K562 (cell line): ENCODE data around the gene NUP85. TPM values are rescaled to one million over a fixed set of nuclear protein-coding genes. Genes with fewer than 3 reads are reported as not detected.

Experiments
- BCL6 ChIP-seq: fragments of 250-450 bp; sonication (Bioruptor Pico); IDR thresholded peaks from 2 replicates; pipeline ENCODE4 v1.4.0; 2020
- DMBX1 ChIP-seq: fragments of 250-450 bp; sonication (Bioruptor Pico); IDR thresholded peaks from 2 replicates; pipeline ENCODE4 v1.8.0; 2022; ENCODE audit warnings: inconsistent platforms, mild to moderate bottlenecking, moderate library complexity, borderline replicate concordance
- HNRNPK ChIP-seq: fragments of 200-400 bp; formaldehyde crosslinking; IDR thresholded peaks from one replicate; pipeline ENCODE4 v1.6.1; 2018; ENCODE audit warnings: mild to moderate bottlenecking, low read depth, low read length; ENCODE audit not compliant: poor library complexity, severe bottlenecking
- HOXB6 ChIP-seq: fragments of 250-450 bp; sonication (Bioruptor Pico); IDR thresholded peaks from 2 replicates; pipeline ENCODE4 v1.5.1; 2022; ENCODE audit warnings: mild to moderate bottlenecking, borderline replicate concordance
- MED1 ChIP-seq: sonication (generic); formaldehyde crosslinking; IDR thresholded peaks from 2 replicates; pipeline ENCODE4 v1.8.1; 2023; ENCODE audit warnings: missing genetic modification reagents, borderline replicate concordance
- MEF2D ChIP-seq: conservative IDR thresholded peaks from 2 replicates; pipeline ENCODE4 v1.6.1; 2016; ENCODE audit warnings: low read depth, missing genetic modification characterization, missing compliant biosample characterization
- RAD51 ChIP-seq: fragments of 450-650 bp; IDR thresholded peaks from 2 replicates; pipeline ENCODE4 v1.7.1; 2016; ENCODE audit warnings: low read depth, mild to moderate bottlenecking, borderline replicate concordance
- RBM34 ChIP-seq: fragments of 200-400 bp; formaldehyde crosslinking; IDR thresholded peaks from 2 replicates; pipeline ENCODE4 v1.6.1; 2018; ENCODE audit warnings: low read length, borderline replicate concordance; ENCODE audit not compliant: insufficient read depth
- SNRNP70 ChIP-seq: fragments of 200-400 bp; formaldehyde crosslinking; optimal IDR thresholded peaks from 2 replicates; pipeline ENCODE3; 2017; ENCODE audit warnings: low read depth, low read length
- TEAD1 ChIP-seq, 2 experiments: fragments of 450-650 bp in 1 of 2; sonication (generic) in 1 of 2; formaldehyde crosslinking; IDR thresholded peaks; 2 replicates each; pipeline versions ENCODE4 v1.4.0 to v1.8.0; 2020 to 2022; ENCODE audit warnings: mild to moderate bottlenecking in 2 of 2, missing genetic modification reagents in 1 of 2
- U2AF1 ChIP-seq: fragments of 200-400 bp; formaldehyde crosslinking; optimal IDR thresholded peaks from 2 replicates; pipeline ENCODE3; 2017; ENCODE audit warnings: mild to moderate bottlenecking, low read depth, low read length, moderate library complexity
- ZBED1 ChIP-seq: IDR thresholded peaks from 2 replicates; pipeline ENCODE4 v1.6.1; 2014
- ZNF253 ChIP-seq: fragments of 250-450 bp; sonication (Bioruptor Pico); conservative IDR thresholded peaks from 2 replicates; pipeline ENCODE4 v1.6.1; 2021; ENCODE audit warnings: mild to moderate bottlenecking
- polyA plus RNA-seq, 8 experiments: library from polyadenylated mRNA; depleted of rRNA in 4 of 8; stranded (reverse) in 5 of 8; unstranded in 3 of 8; fragments of >200 nt; fragmentation: Nextera tagmentation in 2 of 8; fragmentation: Illumina TruSeq in 1 of 8; extraction: Ambion mirVana in 2 of 8; extraction: Trizol in 1 of 8; gene quantifications; 2 replicates each; pipeline versions ENCODE4 v1.2.1 to v1.2.3, GENCODE V29; 2011 to 2014; ENCODE audit warnings: inconsistent platforms in 1 of 8, missing spikeins in 1 of 8
- total RNA-seq, 7 experiments: library from RNA; depleted of rRNA in 6 of 7; stranded (reverse); fragments of >200 nt in 6 of 7; fragmentation: Illumina TruSeq in 2 of 7; extraction: Trizol in 2 of 7; gene quantifications; 2 replicates each; pipeline versions ENCODE4 v1.2.1 to v1.2.3, GENCODE V29; 2011 to 2021; ENCODE audit warnings: low replicate concordance in 1 of 7
- TF ChIP-seq, protein P1 (sequence below): fragments of 250-450 bp; sonication (Bioruptor Pico); IDR thresholded peaks from 2 replicates; pipeline ENCODE4 v1.4.0; 2020; ENCODE audit warnings: mild to moderate bottlenecking, moderate library complexity
- TF ChIP-seq, protein P2 (sequence below): fragments of 450-650 bp; IDR thresholded peaks from 2 replicates; pipeline ENCODE4 v1.7.1; 2018; ENCODE audit warnings: mild to moderate bottlenecking, low read depth; ENCODE audit not compliant: partially characterized antibody
- TF ChIP-seq, protein P3 (sequence below), 2 experiments: fragments of 450-650 bp; IDR thresholded peaks; 2 replicates each; pipeline ENCODE4 v1.6.1; 2016

Gene NUP85
- total and polyA plus RNA-seq, 9 of the 15 experiments (the other 6 are each of a cell fraction or from before 2014, with no cell fraction given): 50.2 to 177 (median 110) TPM

DNA sequence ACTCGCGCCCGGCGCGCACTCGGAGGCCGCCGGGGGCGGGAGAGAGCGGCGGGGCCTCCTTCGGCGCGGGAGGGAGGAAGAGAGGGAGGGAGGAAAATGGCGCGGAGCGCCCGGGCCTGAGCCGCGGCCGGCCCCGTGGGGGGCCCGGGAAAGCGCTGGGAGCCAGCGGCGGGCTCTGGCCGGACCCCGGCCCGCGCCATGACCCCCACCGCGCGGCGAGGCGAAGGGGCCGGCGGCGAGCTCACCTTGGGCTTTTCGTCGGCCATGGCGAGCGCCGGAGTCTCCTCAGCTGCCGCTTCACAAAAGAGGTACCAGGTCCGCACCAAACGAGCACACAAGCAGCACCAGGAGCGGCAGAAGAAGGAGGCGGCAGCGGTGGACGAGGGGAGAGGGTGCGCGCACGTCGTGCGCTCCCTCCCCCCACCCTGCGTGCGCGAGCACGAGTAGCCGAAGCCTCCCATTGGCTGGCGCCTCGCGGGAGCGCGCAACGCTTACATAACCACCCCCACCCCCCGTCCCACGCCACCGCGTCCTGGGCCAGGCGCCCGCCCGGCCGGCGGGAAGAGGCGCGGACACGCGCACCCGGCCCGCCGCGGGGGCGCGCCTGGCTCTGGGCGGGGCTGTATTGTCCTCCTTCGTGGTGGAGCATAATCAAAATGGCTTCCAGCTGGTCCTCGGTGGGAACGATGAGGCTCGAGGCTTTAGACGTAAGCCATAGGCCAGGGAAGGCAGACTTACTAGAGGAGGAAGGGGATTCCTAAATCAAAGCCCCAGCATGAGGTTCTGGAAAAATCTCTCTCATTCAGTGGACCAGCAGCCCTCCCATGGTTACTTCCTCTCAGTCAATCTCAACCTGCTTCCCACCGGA, 22.7 kb upstream of the NUP85 start, which contains the start of gene SUMO2 (continued):
- TF ChIP-seq RBM34 (no peak), SNRNP70 (no peak), RAD51 (no peak), HNRNPK (no peak), U2AF1 (peak; percentile 2), MEF2D (tag) (peak; percentile 77), ZNF253 (CRISPR knock-in tag) (no peak), BCL6 (CRISPR knock-in tag) (peak; percentile 17; the same call in 1 of the 2 replicates), HOXB6 (CRISPR knock-in tag) (no peak), TEAD1 (CRISPR knock-in tag; IDR thresholded peaks at IDR 0.05) (peak; percentile 29 to 48; a peak in 1 of 4 replicates), DMBX1 (CRISPR knock-in tag) (peak; percentile 98), ZBED1 (no peak; the same call in 1 of the 2 replicates), MED1 (no peak)
- TF ChIP-seq, protein P1, sequence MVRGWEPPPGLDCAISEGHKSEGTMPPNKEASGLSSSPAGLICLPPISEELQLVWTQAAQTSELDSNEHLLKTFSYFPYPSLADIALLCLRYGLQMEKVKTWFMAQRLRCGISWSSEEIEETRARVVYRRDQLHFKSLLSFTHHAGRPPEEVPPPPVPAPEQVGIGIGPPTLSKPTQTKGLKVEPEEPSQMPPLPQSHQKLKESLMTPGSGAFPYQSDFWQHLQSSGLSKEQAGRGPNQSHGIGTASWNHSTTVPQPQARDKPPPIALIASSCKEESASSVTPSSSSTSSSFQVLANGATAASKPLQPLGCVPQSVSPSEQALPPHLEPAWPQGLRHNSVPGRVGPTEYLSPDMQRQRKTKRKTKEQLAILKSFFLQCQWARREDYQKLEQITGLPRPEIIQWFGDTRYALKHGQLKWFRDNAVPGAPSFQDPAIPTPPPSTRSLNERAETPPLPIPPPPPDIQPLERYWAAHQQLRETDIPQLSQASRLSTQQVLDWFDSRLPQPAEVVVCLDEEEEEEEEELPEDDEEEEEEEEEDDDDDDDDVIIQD (CRISPR knock-in tag): no peak
- TF ChIP-seq, protein P2, sequence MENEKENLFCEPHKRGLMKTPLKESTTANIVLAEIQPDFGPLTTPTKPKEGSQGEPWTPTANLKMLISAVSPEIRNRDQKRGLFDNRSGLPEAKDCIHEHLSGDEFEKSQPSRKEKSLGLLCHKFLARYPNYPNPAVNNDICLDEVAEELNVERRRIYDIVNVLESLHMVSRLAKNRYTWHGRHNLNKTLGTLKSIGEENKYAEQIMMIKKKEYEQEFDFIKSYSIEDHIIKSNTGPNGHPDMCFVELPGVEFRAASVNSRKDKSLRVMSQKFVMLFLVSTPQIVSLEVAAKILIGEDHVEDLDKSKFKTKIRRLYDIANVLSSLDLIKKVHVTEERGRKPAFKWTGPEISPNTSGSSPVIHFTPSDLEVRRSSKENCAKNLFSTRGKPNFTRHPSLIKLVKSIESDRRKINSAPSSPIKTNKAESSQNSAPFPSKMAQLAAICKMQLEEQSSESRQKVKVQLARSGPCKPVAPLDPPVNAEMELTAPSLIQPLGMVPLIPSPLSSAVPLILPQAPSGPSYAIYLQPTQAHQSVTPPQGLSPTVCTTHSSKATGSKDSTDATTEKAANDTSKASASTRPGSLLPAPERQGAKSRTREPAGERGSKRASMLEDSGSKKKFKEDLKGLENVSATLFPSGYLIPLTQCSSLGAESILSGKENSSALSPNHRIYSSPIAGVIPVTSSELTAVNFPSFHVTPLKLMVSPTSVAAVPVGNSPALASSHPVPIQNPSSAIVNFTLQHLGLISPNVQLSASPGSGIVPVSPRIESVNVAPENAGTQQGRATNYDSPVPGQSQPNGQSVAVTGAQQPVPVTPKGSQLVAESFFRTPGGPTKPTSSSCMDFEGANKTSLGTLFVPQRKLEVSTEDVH: peak; percentile 69
- TF ChIP-seq, protein P3, sequence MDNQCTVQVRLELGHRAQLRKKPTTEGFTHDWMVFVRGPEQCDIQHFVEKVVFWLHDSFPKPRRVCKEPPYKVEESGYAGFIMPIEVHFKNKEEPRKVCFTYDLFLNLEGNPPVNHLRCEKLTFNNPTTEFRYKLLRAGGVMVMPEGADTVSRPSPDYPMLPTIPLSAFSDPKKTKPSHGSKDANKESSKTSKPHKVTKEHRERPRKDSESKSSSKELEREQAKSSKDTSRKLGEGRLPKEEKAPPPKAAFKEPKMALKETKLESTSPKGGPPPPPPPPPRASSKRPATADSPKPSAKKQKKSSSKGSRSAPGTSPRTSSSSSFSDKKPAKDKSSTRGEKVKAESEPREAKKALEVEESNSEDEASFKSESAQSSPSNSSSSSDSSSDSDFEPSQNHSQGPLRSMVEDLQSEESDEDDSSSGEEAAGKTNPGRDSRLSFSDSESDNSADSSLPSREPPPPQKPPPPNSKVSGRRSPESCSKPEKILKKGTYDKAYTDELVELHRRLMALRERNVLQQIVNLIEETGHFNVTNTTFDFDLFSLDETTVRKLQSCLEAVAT (IDR thresholded peaks at IDR 0.05): no peak
